ENCODE data around the gene COG6. TPM values are rescaled to one million over a fixed set of nuclear protein-coding genes. Genes with fewer than 3 reads are reported as not detected.
A peak's percentile ranks its signal among the peaks of the same experiment; 100 is the strongest.

The COG6 gene
- total RNA-seq (31.3 TPM), polyA plus RNA-seq (ENCODE audit: insufficient read depth, low read depth, low replicate concordance) (12.2 TPM)
- long read RNA-seq, donor 1, partial matches to known transcripts, result 0 of 1 reads
- long read RNA-seq, donor 1, other reads (novel, unspliced or antisense), result 0 of 1 reads
- long read RNA-seq, donor 2, partial matches to known transcripts, result 0 of 2 reads
- long read RNA-seq, donor 2, other reads (novel, unspliced or antisense), result 0 of 2 reads
- long read RNA-seq, donor 3, partial matches to known transcripts, result 0 of 1 reads
- long read RNA-seq, donor 3, other reads (novel, unspliced or antisense), result 0 of 1 reads
- long read RNA-seq, donor 4, partial matches to known transcripts, result 0 of 3 reads
- long read RNA-seq, donor 4, other reads (novel, unspliced or antisense), result 0 of 3 reads
- long read RNA-seq, donor 5, result 0 reads
- long read RNA-seq, donor 6, transcript COG6-204 (19 exons, 3,563 nt), result major isoform, 6 of 6 reads
- long read RNA-seq, donor 6, partial matches to known transcripts, result 0 of 6 reads
- long read RNA-seq, donor 6, other reads (novel, unspliced or antisense), result 0 of 6 reads
- long read RNA-seq, donor 7, transcript COG6-204 (19 exons, 3,563 nt), result major isoform, 6 of 8 reads
- long read RNA-seq, donor 7, partial matches to known transcripts, result 1 of 8 reads
- long read RNA-seq, donor 7, other reads (novel, unspliced or antisense), result 1 of 8 reads
- long read RNA-seq, donor 8, partial matches to known transcripts, result 0 of 2 reads
- long read RNA-seq, donor 8, other reads (novel, unspliced or antisense), result 0 of 2 reads
- long read RNA-seq, donor 9, result 0 reads
- long read RNA-seq, donor 10, partial matches to known transcripts, result 20 of 23 reads
- long read RNA-seq, donor 10, other reads (novel, unspliced or antisense), result 0 of 23 reads

- no peak for FAIRE-seq
- no peaks in the 10 kb centered on the region for H3K9me3 ChIP-seq (ENCODE audit: control insufficient read depth in 2 of 3, insufficient read depth in 1 of 3, low read length in 3 of 3)
- intact Hi-C loops (cut with DNase I), result no loop called here
These were observed at the start of gene COG6 for GRCh38 chr13:39655569-39656324. Gene COG6 (plus strand): TSS chr13:39655662. CDS start chr13:39655727, 65 bp downstream.

GRCh38 chr13:39605677-39606320 is 49.7 kb upstream of the COG6 start:
- no peak for FAIRE-seq
- intact Hi-C loops (cut with DNase I), result loop anchor here (10.0 kb wide), 1 partner anchor 341 kb away; no protein-coding TSS in a partner anchor

More at GRCh38 chr13:39655569-39656324, at the start of gene COG6:
- peak; percentile 11 for TF ChIP-seq CTCF (IDR thresholded peaks at IDR 0.05; ENCODE audit: borderline replicate concordance, extremely low read depth, insufficient read depth)
- peak within 1 kb of the TSS; percentile 88 to 92 (median 90) for H3K4me3 ChIP-seq (ENCODE audit: low read length in 3 of 3)
- peak within 1 kb of the TSS; percentile 72 to 84 (median 80) for H3K9ac ChIP-seq (ENCODE audit: low read length in 3 of 3)
- H3K4me1 ChIP-seq (ENCODE audit: control insufficient read depth in 2 of 3, insufficient read depth in 2 of 3, low read depth in 1 of 3, low read length in 3 of 3), result peaks cover 0 to 5% (median 0%) of the 10 kb centered on the region in 3 donors
- peak within 1 kb of the TSS; percentile 51 to 52 for H3K27ac ChIP-seq (ENCODE audit: low read depth in 2 of 2, low read length in 2 of 2)
- peak; percentile 95 to 97 (median 96) for DNase-seq
- H3K36me3 ChIP-seq (ENCODE audit: control insufficient read depth in 2 of 3, insufficient read depth in 3 of 3, low read length in 3 of 3), result no peaks in the 10 kb centered on the region
- H3K27me3 ChIP-seq (ENCODE audit: control insufficient read depth, insufficient read depth, low read length), result no peaks in the 10 kb centered on the region

More at GRCh38 chr13:39605677-39606320, 49.7 kb upstream of the COG6 start:
- Histone ChIP-seq H3K9me3 (ENCODE audit: control insufficient read depth in 2 of 3, insufficient read depth in 1 of 3, low read length in 3 of 3) (no peaks in the 10 kb centered on the region), H3K27ac (ENCODE audit: low read depth in 2 of 2, low read length in 2 of 2) (no peak overlapping the region), H3K36me3 (ENCODE audit: control insufficient read depth in 2 of 3, insufficient read depth in 3 of 3, low read length in 3 of 3) (no peaks in the 10 kb centered on the region), H3K9ac (ENCODE audit: low read length in 3 of 3) (no peak overlapping the region), H3K4me3 (ENCODE audit: low read length in 3 of 3) (no peak overlapping the region), H3K27me3 (ENCODE audit: control insufficient read depth, insufficient read depth, low read length) (no peaks in the 10 kb centered on the region), H3K4me1 (ENCODE audit: control insufficient read depth in 2 of 3, insufficient read depth in 2 of 3, low read depth in 1 of 3, low read length in 3 of 3) (peaks cover 0 to 10% (median 7%) of the 10 kb centered on the region in 3 donors)
- TF ChIP-seq CTCF (IDR thresholded peaks at IDR 0.05; ENCODE audit: borderline replicate concordance, extremely low read depth, insufficient read depth), result no peak
- DNase-seq, result no peak
